DLD1 (cell line): ENCODE data around the gene ANKRD27.
"Not testable (repeated sequence)": the region's sequence is repeated elsewhere in the genome, so short reads cannot be mapped to it uniquely, and the experiment has no call there.

Source experiments
- in situ Hi-C: cut with HindIII; loops from 2 replicates; pipeline ENCODE4 v1.10.0; 2017; ENCODE audit warnings: low sequenced_read_pairs

ANKRD27 gene

DNA sequence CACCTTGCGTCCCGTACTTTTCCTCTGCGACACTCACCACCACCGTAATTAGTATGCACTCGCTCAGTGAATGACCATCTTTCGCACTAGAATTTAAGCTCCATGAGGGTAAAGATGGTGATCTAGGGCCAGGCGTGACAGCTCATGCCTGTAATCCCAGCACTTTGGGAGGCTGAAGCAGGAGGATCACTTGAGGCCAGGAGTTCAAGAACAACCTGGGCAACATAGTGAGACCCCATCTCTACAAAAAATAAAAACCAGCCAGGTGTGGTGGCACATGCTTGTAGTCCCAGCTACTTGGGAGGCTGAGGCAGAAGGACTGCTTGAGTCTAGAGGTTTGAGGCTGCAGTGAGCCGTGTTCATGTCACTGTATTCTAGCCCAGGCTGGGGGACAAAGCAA is 18.6 kb downstream of the ANKRD27 start:
- in situ Hi-C loops, result not testable (repeated sequence)

DNA sequence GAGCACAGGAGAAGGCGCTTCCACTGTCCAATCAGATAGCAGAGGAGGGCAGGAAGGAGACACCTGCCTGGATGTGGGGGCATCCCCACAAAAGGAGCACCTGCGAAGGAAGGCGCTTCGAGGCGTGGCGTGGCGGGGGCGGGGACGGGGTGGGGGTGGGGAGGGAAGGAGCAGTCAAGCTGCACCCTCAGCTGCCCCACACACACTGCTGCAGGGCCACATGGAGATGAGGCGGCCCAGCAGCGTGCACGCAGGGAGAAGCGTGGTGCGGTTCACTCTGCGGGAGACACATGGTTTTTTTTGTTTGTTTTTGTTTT is 21.4 kb downstream of the ANKRD27 start:
- in situ Hi-C loops, result no loop called here

DNA sequence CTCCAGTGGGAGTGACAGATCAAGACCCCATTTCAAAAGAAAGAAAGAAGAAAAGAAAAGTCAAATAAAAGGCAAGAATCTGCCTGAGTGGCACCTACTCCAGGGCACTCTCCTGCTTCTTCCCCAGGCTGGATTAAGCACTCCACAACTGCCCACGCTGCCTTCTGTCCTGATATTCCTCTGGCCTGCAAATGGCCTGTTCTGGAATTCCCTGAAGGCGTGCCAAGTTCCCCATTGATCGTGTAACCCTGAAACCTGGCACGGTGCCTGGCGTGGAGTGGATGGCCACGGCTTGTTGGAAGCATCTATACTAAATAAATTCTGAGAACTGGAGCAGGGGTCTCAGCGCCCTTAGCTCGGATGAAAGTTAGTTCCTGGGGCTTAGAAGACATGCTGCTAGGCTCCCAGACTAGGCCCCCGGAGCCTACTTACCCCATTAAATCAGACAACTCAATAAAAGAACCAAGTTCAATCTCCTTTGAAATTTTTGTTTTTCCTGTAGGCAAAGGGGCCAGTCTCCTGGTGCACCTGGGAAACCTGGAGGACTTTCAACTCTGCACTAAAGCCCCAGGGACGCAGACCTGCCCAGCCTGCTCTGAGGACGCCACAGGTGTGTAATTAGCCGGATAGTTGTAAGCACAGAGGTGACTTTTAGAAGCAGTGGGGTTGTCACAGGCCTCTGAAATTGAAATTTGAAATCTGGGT is 21.9 kb downstream of the ANKRD27 start:
- in situ Hi-C loops, result no loop called here

DNA sequence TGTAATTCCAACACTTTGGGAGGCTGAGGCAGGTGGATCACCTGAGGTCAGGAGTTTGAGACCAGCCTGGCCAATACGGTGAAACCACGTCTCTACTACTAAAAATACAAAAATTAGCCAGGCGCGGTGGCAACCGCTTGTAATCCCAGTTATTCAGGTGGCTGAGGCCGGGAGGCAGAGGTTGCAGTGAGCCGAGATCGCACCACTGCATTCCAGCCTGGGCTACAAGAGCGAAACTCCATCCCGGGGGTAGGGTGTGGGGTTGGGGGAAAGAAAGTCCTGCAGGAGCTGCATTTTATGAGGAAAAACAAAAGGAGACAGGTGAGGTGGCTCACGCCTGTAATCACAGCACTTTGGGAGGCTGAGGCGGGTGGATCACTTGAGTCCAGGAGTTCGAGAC is 22.6 kb downstream of the ANKRD27 start:
- in situ Hi-C loops, result not testable (repeated sequence)

DNA sequence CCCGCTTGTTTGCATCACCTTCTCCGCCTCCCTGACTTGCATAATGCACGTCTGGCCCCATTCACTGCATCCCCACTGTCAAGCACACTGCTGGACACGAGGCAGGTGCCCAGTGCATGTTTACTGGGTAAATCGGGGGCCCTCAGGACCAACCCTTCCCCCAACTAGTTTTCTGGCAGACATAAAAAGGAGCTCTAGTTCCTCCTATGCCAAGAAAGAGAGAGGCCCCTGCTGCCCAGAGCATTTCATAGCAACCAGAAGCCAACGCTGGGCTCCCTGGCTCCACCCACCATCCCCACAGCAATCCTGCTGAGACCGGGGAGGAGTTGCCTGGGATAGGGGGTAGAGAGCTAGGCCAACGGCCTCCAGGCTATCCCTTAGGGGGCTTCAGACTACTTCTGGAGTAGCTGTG is 23.2 kb downstream of the ANKRD27 start:
- in situ Hi-C loops, result no loop called here

DNA sequence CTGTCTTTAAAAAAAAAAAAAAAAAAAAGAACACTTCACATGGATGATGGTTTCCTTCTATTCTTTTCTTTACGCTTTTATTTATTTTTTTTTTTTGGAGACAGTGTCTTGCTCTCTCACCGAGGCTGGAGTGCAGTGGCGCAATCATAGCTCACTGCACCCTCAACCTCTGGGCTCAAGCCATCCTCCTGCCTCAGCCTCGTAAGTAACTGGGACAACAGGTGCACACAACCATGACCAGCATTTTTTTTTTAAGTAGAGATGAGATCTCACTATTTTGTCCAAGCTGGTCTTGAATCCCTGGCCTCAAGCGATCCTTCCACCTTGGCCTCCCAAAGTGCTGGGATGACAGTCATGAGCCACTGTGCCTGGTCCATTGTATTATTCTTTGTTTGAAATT is 24.3 kb downstream of the ANKRD27 start:
- in situ Hi-C loops, result no loop called here

DNA sequence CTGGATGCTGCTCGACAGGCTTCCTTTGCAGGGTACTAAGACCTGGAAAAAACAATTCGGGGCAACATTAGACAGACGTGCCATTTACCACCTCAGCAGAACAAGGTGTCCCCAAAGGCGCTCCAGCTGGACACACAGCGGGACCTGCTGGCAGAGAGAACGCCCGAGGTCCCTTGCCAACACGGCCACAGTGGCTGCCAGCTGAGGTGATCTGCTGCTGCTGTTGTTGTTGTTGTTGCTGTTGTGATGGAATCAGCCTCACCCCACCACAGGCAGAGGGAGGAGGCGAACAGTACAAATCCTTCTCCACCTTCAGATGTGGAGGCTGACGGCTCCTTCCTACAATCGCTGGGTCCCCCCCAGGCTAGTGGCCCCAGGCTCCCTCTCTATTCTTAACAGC is 25.2 kb downstream of the ANKRD27 start:
- in situ Hi-C loops, result no loop called here

DNA sequence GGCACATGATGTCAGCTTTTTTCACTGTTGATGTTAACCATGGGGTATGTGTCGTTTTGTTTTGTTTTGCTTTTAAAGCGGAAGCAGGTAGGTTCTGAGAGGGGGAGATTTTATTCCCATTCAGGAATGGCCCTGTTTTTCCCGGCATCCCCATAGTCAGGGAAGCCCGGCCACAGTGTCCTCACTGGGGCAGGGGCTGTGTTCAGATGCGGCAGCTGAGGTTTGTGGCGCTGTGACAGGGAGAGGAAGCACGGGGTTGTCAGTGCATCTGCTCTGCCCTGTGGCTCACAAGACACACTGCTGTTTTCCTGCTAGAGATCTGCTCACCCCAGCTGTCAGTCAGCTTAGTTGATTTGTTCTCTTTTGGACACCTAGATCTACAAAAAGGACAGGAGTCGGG is 27.6 kb downstream of the ANKRD27 start:
- in situ Hi-C loops, result no loop called here

DNA sequence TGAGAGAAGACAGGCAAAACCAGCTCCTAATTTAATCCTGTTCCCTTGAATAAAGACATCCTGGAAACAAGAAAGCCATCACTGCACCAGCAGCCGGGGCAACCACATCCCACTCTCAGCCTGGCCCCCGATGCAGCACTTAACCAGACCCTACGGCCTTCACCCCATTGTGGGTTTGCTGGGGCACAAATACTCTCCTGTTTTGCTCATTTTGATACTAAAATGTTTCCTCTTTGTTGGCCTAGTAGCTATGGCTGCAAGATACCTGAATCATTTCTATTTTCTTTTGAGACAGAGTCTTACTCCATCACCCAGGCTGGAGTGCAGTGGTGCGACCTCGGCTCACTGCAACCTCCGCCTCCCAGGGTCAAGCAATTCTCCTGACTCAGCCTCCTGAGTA is 28.4 kb downstream of the ANKRD27 start:
- in situ Hi-C loops, result no loop called here

DNA sequence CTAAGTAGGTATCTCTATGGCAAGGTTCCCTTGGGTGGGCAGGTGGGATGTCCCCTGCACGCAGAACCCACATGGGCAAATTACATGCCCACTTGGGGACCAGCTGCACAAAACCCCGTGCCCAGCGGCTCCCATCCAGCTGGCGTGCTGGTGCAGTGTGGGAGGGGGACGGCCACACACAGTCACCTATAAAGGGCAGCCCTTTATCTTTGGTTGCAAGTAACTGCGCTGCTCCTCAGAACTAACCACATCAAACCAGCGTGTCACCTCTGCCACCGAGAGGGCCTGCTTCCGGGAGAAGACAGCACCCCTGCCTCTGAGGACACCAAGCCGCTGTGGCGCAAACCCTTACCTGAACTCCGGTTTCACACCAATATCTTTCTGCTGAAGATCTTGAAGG is 32.2 kb downstream of the ANKRD27 start:
- in situ Hi-C loops, result no loop called here

DNA sequence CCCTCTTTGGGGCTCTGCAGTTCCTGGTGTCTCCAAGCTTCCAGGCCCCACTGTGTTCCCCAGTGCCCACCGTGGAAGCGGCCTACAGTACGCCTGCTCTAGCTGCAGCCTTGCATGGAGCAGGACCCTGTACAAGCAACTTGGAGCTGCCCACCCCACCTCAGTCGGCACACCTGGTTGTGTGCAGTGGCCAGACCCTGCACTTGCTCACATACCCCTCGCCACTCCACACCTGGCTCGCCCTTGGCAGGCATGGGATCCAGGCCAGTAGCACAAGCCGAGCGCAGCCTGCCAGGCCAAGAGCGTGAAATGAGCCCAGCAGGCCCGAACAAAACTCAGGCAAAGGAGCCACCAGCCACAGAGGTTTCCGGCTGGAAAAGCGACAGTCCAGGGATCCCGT is 36.4 kb downstream of the ANKRD27 start:
- in situ Hi-C loops, result no loop called here

DNA sequence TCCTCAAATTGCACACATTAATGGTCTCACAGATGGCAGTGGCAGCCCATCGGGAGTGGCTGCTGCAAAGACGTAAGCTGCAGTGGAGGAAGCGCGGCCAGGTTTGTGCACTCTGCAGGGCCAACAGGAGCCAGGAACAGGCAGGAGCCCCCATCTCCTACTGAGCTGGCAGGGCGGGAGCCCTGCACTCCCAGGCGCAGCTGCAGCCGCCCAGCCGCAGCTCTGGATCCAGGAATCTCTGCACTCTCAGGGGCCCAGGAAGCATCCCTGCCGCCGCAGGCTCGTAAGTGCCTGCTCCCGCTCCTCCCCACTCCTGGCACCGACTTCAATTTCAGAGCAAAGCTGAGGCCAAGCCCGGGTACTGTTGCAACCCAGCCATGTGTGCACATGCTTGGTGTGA is 37.5 kb downstream of the ANKRD27 start:
- in situ Hi-C loops, result no loop called here

DNA sequence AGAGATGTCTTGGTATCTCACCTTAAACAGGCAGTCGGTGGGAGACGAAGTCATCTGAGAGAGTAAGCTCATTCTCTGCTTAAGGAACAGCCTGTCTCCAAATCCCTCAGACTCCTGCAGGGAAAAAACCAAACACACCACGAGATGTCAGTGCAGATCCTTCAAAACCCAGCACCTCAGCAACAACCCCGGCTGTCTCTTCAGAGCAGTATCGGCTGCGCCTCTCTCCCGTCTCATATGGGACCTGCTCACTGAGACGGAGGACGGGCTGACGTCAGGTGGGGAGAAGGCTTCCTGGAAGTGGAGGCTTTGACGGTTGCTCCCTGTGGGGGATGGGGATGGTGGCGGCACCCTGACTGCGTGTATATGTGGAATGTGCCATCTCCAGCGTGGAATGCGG is 43.6 kb downstream of the ANKRD27 start:
- in situ Hi-C loops, result no loop called here

DNA sequence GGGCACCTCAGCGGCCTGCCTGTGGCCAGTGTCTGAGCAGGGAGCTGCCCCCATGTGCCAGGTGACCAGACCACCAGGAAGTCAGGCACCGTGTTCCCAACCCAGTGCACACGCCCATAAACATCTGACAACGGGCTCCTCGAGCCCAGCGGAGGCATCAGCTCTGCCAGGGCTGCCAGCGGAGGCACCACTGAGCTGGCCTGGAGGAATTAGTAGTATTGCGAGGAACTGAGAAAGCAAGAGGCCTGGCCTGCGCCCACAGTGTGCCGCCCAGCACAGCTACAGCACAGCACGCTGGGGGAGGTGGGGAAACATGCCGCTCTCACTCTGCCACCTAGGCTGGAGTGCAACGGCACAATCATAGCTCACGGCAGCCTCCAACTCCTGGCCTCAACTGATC is 44.6 kb downstream of the ANKRD27 start:
- in situ Hi-C loops, result no loop called here

DNA sequence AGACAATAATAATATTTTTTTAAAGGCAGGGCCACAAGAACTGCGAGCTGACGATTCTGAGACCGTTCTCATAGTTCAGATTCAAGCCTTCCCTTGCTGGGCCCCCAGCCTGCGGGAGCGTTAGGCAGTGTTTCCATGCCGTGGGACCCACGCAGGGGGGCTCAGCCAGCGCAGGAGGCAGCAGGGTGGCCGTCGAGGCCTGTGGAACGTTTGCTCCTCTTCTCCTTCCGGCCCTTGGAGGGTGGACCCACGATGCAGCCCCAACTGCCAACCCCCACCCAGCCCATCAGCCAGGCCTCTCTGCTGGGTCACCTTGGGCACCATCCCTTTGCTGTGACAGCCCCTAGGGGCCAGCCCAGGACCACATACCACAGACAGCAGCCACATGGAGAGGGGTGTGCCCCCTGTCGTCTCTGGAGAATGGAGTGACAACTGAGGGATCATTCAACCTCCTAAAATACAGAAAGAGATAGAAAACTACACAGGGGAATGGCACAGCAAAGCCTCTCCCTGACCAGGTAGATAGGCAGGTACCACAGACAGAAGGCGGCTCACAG is 47.2 kb downstream of the ANKRD27 start:
- in situ Hi-C loops, result no loop called here

DNA sequence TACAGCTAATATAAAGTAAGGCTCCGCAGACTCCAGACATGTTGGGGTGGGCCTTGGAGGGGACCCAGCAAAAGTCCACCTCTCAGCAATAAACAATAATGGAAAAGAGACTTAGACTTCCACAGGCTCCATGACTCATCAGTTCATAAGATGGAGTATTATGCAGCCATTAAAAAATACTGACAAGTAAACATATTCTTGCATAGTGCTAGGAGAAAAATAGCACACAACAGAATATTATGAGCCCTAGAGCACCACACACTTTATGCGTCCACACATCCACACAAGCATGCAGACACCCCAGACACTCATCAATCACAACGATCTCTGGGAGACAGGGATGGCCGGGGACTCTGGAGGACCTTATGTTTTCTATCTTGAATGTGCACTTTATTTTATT is 48.0 kb downstream of the ANKRD27 start:
- in situ Hi-C loops, result no loop called here

DNA sequence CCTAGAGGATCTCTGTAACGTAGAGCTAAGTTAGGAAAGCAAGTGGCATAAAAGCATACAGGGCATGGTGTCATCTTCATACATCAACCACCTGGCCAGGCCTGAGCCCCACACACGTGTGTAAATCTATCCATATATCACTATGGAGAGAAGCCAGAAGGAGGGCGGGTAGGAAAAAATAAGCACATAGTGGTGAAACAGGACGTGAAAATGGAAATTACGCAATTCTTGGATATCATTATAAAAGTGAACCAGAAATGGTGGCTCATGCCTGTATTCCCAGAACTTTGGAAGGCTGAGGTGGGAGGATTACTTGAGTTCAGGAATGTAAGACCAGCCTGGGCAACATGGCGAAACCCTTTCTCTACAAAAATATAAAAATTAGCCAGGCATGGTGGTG is 50.6 kb downstream of the ANKRD27 start:
- in situ Hi-C loops, result no loop called here

DNA sequence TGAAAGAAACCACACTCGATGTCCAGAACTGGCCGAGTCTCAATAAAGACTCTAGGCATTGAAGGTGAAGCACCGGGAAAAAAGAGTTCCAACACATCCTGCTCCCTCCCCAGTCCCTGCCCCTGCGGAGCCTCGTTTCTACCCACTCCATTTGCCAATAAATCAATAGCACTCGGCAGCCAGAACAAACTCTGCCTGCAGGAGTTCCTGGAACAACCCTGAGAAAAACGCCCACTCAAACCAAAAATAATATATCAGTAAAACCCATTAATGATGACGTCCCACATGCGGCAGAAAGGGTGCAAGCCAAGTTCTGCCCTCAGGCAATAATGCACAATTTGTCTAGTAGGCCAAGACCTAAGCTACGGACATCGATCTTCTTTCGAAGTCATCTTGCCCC is 53.0 kb downstream of the ANKRD27 start:
- in situ Hi-C loops, result no loop called here

DNA sequence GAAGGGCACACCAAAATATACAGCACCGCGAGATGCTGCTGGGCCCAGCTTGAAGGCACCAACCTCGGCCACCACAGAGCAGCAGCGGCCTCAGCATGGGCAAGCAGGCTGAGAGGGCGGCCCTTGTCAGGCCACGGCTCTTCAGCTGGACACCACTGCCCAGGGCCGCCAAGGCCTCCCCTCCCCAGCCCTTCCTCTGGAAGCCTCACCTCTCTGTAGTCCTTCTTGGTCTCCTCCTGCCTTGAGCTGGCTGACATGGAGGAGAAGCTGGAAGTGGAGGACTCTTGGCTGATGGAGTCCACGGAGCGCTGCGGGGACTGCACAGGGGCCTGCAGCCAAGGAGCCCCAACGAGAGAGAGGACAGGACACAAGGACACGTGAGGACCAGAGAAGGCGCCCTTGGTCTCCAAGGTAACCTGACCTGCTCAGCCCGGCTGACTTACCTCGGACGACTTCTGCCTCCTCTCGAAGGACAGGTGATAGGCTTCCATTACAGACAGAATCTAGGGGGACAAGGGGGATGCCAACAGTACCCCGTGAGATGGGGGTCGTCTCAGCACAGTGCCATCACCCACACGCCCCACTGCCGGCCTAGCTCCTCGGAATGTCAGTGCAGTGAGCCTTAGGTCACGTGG is 55.8 kb downstream of the ANKRD27 start:
- in situ Hi-C loops, result no loop called here

DNA sequence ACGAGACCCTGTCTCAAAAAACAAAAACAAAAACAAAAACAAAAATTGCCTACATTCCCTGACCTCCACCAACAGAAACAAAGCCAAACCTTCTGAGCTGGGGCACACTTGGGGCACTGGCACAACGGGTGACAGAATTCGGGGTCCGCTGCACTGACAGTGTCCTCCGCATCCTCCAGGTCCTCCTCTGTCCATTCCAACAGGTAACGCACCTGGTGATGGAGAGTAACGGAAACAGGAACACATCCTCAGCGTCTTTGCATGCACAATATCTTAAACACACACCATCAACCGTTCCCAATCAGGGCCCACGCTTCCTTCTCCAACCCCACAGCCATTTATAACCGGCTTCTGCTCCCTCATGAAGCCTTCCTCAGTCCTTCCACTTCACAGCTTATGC is 59.4 kb downstream of the ANKRD27 start:
- in situ Hi-C loops, result no loop called here

DNA sequence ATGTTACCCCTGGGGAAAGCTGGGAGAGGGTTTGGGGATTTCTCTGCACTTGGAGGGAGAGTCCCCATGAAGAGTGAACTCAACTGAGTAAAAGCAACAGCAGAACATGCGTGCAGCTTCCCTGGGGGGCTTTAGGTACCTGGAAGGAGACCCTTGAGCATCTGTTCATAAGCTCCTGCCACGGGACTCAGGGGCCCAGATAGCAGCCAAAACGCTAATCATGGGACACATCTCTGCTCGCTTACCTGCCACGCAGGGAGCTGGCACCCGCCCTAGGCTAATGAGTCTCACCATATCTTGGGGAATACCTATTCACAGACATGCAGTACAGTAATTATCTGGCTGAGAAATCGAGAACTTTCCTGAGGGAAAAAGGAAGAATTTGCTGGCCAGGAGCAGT is 60.1 kb downstream of the ANKRD27 start:
- in situ Hi-C loops, result no loop called here

DNA sequence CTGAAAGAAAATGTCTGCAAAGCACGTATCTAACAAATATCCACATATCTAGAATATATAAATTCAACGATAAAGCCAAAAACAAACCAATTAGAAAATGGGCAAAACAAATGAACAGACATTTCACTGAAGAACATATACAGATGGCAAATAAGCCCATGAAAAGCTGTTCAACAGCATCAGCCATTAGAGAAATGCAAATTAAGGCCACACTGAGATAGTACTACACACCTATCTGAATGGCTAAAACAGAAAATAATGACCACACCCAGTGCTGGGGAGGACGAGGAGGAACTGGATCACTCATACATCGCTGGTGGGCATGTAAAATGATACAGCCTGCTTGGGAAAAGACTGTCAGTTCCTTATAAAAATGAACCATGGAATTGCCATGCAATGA is 62.0 kb downstream of the ANKRD27 start:
- in situ Hi-C loops, result no loop called here

DNA sequence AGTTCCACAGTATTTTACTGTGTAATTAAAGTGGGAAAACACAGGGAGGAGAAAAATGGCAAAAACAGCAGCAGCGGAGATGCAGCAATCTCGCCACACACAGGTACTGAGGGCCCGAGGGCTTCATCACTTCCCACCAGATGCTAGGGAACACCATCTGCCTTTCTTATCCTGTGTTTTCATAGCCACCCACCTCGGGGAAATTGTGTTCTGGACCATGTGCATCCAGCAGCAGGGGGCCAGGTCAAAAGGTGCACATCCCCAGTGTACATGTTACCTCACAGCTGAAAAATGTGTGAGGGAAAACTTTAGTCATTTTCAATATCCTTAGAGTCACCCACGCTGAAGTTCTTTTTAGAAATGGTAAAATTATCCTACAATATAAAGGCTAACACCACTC is 63.8 kb downstream of the ANKRD27 start:
- in situ Hi-C loops, result no loop called here
